GM19468 (cell line): Measurements from ENCODE around the gene NACC2.
"Not testable (repeated sequence)": the region's sequence is repeated elsewhere in the genome, so short reads cannot be mapped to it uniquely, and the experiment has no call there.

Source experiments
- ATAC-seq: cut with Tn5 transposase; IDR thresholded peaks from one replicate; pipeline ENCODE4 v1.9.1; 2021; ENCODE audit warnings: mild to moderate bottlenecking, moderate library complexity, moderate number of reproducible peaks; ENCODE audit not compliant: unreplicated experiment; ENCODE audit errors: extremely low read depth

NACC2 gene

DNA sequence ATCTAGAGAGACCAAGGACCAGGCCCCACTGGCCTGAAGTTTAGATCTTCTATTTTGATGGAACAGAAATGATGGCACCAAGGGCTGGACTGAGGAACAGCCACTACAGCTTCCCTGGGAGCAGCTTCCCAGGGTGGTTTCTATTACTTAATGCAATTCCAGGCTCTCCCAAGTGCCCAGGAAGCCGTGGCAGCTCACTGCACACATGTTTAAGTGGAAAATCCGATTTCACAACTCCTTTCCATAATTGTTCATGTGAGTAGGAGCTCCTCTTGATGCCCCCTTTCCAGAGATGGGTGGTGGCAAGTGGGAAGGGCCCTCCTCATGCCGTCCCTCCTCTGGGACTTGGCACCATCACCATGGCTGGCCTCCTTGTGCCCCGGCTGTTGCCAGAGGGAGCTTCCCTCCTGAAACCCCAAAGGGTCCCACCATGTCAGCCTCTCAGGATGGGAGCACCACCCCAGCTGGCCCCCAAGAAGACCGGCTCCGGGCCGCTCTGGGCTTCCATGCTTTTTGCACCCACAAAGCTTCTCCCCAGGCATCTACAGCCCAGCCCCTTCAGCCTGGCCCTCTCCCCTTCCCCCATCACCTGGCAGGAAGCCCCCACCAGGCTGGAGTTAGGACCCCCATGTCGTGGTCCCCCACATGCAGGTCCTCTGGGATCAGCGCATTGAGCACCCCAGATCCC is 124.8 kb downstream of the NACC2 start:
- ATAC-seq, result no peak

DNA sequence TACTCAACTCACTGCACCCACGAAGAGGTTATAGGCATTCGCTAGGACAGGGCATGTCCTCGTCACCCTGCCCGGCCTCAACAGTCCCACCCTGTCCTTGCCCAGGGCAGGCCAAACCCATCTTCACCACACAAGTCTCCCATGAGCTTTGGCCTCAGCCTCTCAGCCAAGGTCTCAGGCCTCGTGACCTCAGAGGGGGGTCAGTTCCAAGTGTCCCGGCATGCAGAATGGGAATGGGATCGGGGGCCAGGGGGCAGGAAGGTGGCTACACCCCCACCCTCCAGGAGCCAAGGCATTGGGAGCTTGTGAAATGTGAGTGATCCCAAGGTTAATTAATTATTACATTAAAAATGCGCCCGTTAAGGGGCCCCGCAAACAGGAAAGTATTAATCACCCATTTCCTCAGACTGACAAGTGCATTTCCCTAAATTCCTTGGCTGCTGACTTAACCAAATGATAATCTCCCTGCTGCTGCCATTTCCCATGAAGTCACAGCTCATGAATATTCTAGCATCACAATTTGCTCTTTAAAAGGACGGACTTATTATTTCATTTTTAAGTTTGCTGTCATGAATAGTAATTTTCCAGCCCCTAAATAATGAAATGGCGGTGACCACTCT is 125.9 kb downstream of the NACC2 start:
- ATAC-seq, result no peak

DNA sequence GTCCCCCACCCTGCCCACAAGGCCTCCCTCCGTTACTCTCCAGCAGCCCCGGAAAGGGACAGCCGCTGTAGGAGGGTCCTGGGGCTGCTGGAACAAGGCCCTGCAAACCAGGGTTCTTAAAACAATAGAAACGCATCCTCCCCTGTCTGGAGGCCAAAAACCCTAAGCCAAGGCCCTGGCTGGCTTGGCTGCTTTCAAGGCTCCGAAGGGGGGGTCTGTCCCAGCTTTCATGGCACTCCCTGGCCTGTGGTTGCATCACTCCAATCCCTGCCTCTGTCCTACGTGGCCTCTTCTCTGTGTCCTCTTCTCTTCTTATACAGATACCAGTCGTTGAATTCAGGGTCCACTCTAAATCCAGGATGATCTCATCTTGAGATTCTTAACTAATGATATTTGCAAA is 126.5 kb downstream of the NACC2 start:
- ATAC-seq, result no peak

DNA sequence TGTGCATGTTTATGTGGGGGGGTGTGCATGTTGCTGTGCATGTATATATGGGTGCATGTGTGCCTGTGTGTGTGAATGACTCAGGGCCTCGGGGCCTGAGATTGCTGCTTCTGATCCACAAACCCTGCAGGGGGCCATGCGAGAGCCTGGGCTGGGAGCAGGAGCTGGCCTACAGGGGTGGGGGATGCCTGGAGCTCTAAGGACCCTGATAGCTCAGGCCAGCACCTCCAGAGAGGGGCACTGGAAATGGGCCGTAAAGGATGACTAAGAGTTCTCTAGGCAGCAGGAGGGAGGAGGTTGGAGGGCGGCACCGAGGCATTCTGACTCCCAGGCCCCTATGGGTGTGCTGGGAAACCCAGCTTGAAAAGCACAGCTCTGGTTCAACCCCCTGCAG is 127.0 kb downstream of the NACC2 start:
- no peak for ATAC-seq

DNA sequence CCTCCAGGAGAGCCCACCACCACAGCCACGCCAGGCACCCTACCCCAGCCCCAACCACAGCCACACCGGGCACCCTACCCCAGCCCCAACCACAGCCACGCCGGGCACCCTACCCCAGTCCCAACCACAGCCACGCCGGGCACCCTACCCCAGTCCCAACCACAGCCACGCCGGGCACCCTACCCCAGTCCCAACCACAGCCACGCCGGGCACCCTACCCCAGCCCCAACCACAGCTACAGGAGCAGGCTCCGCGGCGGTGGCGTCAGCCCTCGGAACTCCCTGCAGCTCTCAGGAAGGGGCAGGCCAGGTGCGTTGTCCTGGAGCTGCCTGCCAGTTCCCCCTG is 128.2 kb downstream of the NACC2 start:
- ATAC-seq, result not testable (repeated sequence)

DNA sequence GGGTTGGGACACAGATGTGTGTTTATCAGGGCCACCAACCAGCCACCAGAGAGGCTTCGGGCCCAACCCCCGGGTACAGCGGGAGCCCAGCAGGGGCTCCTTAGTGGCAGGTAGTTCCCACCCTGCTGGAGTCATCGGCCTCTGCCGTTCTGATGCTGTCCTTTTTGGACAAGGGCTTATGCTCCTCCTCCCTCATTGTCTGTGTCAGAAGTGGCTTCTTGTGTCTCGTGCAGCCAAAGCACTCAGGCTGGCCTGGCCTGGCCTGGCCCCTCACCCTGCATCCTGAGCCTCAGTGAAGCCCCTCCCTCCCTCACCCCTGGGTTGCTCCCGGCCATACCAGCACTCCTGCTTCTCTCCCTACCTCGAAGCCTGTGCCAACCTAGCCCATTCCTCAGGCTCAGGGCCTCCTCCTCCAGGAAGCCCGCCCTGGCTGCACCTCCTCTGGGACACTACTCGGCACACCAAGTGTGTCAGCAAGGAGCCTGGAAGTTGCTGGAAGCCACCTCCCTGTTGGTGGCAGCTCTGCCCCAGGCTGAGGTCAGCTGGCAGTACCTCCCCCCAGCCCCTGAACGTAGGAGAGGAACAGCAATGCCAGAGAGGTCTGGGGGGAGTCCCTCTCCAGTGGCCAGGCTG is 129.8 kb downstream of the NACC2 start:
- no peak for ATAC-seq

DNA sequence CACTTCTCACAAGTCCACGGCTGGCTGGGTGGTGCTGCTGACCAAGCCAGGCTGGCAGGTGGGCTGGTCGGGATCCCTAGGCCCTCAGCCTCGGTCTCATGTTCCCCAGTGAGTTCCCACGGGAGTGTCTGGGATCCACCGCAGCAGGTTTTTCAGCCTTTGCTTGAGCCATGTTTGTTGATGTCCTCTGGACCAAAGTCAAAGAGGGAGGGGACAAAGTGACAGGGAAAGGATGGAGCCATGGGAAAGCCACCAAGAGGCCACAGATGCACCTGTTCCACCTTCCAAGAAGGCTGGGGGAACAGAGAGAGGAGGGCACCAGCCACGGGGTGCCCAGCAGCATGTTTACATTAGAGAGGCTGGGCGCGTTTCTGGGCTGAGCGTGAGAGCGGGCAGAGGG is 131.2 kb downstream of the NACC2 start:
- ATAC-seq, result no peak

DNA sequence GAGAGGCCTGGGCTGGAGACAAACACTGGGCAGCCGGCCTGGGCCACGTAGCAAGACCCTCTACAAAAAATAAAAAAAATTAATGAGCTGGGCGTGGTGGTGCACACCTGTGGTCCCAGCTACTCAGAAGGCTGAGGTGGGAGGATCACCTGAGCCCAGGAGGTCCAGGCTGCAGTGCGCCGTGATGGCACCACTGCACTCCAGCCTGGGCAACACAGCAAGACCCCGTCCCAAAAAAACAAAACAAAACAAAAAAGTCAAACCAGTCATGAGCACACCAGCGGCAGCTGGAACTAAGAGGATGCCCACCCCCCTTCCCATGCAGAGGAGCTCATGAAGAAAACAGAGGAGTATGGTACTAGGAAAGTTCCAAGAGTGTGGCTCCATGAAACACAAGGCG is 131.8 kb downstream of the NACC2 start:
- no peak for ATAC-seq

DNA sequence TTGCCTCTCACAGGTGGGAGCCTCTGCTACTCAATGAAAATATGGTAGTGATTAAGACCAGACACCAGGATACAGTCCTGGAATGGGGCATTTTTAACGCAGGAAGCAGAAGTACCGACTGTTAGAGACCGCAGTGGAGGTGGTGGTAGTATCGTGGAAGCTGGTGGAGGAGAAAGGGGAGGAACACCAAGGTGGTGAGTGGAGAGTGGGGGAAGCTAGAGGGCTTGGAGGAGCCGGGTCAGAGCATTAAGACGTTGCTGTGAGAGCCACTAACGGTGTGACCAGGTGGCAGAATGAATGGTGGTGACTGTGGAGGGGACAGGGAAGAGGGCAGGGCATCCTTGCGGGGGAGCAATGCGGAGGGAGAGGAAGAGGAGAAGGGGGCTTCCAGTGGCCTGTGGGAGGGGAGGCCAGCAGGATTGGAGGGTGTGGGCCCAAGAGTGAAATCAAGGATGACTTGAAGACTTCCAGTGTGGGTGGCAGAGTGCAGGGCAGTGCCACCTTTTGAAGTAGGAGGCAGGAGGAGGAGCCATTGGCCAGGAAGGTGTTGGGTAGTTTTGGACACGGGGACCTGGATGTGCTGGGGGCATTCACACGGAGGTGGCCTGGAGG is 132.3 kb downstream of the NACC2 start:
- no peak for ATAC-seq

DNA sequence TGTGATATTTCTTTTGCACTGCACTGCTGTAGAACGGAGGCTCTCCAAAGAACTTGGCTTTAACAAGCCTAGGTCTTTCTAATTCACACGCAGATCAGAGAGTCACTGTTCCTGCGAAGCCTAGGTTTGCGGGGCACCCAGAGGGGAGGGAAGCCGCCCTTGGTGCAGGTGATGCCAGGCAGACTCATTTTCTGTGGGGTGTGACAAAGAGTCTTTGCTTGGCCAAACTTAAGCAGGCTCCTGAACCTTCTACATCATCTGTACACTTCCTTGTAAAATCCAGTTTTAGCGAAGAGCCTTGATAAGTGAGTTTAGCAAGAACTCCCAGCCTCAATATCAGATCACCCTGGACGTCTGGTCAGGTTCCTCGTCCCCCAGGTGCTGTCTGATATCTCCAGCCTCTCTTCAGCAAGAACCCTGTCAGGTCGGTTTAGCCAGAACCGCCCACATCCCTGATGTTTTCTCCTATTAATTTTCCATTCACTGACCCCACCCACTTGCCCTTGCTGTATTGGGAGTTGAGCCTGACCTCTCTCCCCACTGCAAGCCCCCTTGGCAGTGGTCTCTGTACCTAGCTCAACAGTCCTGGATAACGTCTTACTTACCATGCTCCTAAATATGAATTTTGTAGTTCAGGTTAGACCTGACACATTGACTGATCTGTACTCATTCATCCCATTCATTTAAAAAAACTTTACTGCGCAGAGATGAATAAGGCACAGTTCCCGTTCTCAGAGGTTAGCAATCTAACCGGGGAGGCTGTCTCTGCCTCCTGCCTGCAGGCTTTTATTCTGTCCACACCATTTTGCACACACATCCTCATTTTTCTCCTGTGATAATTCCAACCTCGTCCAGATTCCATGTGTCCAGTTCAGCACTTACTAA is 133.0 kb downstream of the NACC2 start:
- no peak for ATAC-seq

DNA sequence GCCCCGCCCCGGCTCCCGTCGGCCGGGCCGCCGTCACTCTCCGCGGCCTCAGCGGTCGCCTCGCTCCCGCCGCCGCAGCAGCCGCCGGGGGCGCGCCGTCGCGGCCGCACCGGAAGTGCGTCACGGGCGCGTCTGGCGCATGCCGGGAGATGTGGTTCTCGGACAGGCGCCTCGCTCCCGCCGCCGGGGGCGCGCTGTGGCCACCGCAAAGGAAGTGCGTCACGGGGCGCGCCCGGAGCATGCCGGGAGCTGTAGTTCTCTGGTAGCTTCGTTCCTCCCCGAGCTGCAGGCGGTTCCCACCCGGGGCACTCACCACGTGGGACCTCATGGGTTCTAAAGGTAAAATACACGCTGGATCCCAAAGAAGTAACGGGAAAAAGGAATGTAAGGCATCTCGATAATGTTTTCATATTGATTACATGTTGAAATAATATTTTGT is 133.8 kb downstream of the NACC2 start, which contains the start of gene UBAC1:
UBAC1 (minus strand) TSS at position 97 of the 439 bp plus-strand sequence. CDS start 211 bp downstream, outside the sequence.
- peak; percentile 78 for ATAC-seq

DNA sequence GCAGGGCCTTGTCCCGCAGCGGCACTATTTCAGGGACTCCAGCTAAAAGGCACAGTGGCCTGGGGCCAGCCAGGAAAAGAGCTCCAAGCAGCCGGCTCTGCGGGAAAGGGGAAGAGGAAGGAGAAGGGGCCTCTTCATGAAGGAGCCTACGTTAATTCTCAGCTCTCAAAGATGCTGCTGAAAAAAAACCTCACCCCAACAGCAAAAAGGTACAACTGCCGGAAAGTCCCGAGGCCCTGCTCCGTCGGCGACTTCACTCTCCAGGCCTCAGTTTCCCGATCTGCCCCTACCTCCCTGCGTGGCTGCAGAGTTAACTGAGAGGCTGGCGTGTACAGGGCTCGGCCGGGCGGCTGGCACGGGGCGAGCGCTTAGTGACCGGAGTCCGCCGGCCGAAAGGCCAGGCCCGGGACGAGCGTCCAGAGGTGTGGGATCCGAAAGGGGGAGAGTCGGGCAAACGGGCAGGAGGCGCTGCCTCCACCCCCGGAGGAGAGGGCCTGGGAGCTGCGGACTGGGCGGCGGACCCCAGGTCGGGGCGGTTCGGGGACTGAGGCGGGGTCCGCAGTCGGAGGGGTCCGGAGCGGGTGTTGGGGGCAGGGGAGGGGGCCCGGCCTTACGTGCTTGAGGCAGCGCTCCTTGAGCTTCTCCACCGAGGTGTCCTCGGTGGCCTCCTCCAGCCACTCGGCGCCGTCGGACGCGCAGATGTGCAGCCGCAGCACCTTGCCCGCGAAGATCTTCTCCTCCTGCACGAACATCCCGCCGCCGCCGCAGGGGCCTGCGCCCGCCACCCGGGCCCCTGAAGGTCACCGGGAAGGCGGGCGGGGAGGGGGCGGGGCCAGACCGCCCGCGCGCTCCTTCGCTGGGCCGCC is 134.4 kb downstream of the NACC2 start:
- ATAC-seq, result no peak

DNA sequence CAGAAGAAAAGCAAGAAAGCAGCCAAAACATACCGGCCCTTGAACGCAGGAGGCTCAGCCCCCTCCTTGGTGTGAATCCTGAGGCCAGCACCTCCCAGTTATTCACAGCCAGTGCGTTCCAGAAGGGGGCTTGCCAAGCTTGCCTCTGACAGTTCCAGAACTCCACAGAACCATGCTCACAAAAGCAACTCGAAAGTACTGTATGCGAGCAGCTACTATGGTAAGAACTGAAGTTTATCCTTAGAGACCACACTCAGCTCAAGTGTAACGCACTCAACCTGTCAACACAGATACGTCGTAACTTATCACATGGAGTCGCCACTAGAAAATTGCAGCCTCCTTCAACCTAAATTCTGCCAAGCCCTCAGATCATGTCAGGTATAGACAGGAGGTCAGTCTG is 135.3 kb downstream of the NACC2 start:
- no peak for ATAC-seq

DNA sequence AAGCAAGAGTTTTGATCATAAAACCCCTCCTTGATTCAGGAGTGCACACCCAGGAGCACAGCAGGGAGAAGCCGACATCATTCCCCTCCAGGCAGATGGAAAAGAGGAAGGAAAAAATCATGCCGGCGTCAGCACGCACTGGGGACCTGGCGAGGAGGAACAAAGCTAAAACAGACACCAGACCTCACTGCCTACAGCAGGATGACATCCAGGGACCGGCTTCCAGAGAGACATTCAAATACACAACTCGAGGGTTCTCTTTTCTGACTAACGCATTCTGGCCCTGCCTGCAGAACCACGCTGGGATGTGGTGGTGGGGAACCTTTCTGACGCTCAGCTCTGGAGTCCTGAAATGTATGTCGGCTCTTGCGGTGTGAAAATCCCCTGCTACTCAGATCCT is 136.6 kb downstream of the NACC2 start:
- no peak for ATAC-seq

DNA sequence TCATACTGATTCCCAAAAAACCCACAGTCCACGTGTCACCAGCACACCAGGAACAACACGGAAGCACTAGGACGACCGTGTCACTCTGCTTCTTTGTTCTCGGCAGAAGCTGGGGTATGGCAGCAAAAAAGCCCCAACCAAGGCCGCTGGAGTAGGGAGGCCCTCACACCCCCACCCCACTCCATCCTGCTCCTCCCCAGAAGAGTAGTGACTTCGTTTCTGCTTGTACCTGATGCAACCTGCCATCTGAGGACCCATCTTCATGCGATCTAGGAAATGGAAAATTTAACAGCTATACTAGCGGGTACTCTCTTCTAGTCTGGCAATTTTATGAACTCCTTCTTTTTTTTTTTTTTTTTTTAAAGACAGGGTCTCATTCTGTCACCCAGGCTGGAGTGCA is 137.7 kb downstream of the NACC2 start:
- no peak for ATAC-seq

DNA sequence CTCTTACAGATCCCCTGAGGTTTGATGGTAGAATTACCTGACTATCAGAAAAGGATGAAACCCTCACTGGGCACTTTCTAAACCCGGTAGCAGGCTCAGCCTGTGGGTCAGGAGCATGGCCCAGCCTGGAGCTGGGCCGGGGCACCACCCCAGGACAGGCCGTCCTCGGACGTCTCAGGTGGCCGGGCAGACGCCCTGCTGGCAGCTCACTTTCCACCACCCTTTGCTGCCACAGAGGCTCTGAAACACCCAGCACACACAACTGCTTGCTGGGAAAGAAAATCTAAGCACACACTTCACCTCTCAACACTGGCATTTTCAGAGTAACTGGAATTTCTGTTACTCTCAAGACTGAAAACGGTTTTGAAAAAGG is 138.3 kb downstream of the NACC2 start:
- no peak for ATAC-seq
